HG03108 (cell line): ENCODE data around the gene PTPRM.

Experiments used
- ATAC-seq: cut with Tn5 transposase; IDR thresholded peaks from one replicate; pipeline ENCODE4 v1.9.1; 2021; ENCODE audit warnings: moderate library complexity; ENCODE audit not compliant: unreplicated experiment

PTPRM gene

DNA sequence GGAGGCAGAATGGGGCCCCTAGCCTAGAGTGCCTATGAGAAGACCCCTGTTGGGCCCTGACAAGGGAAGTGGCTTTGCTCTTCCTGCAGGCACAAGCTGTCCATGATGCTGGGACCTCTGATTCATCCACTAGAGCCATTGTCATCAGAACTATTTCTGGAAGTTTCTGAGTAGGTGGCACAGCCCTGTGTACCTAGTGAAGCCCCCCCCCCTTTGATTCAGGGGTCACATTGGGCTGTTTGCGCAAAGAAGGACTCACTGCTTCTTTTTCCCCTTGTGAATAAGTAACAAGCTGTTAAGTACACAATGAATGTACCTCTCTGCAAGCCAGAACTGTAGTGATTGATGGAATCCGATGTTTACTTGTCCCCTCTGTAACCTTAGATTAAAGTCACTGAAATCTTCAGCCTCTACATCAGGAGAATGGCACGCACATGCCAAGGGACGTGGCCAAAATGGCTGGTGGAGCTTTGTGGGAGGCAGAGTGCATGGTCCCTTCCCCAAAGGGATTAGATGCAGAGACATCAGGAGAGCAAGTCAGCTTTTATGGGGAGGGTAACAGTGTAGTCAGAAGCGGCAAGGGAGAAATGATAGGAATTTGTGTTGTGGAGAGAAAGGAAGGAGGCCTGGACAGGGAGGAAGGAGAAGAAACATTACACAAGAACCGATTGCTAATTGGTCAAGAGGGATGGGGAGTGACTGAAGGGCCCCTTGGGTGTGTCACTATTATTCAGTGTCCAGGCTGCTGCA is 774.5 kb downstream of the PTPRM start:
- no peak for ATAC-seq

DNA sequence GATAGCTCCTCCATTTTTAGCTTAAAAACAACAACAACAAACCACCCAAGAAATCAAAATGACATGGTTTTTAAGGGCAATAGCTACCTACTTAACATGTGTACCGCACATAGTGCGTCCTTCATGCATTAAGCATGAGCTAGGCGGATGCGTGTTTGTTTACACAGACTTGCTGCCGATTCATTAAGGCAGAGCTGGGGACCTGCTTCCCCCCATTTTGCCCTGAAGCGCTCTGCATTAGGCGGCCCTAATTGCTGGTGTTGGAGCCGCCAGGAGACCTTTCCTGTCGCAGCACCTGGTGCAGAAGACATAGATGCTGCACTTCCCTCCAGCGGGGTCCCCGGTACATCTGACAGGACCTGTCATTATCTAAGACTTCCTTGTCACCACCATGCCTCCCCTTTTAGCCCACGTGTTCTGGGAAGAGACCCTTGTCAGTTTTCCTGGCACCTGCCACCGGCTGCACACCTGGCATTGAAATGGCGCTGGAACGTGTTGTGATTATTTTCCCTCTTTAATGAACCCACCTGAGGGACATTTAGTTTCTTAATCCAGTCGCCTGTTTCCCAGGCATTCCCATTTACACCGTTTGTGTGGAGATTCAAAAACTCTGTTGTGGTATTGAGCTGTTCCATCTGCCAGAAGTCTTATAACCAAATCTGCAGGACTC is 781.1 kb downstream of the PTPRM start:
- no peak for ATAC-seq

DNA sequence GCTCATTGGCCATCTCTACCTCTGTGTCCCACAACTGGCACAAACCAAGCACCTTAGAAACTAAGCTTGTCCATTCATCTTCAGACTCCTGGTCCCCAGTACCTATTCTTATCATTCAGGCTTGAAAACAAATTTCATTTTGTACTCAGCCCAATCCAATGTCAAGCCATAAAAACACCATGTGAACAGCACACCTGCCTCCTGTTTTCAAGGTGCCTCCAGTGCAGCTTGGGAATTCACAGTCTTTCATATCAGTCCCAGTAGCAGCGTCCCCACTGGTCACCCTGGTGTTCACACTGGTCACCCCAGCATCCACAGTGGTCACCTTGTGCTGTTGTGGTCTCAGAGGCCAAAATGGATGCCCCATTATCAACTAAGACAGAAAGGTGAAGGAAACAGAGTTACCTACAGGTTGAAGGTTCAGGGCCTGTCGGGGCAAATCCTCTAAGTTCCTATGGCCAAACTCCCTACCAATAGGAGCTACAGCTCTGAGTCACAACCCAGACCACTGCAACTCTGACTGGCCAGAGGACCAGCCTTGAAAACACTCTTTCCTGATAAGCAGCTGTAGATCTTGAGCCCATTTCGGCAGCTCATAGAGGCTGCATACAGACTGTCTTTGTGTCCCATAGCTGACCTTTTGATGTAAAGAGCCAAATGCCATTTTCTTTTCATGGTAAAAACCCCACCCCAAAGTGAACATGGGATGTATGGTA is 782.6 kb downstream of the PTPRM start:
- ATAC-seq: no peak

DNA sequence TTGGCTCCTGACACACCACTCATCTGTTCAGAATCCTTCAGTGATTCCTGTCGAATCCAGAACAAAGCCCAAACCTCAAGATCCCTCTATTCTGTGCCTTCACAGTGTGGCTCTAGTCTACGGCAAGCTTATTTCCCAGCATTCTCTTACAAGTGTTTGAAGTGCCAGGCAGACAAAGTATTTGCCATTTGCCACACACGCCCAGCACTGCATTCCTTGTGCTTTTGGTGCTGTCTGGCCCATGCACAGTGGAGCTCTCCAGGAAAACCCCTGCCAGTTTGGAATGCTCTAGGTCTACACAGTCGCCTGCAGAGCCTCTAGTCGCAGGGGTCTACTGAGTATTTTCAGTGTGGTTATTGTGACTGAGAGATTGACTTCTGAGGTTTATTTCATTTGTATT is 783.5 kb downstream of the PTPRM start:
- no peak for ATAC-seq

DNA sequence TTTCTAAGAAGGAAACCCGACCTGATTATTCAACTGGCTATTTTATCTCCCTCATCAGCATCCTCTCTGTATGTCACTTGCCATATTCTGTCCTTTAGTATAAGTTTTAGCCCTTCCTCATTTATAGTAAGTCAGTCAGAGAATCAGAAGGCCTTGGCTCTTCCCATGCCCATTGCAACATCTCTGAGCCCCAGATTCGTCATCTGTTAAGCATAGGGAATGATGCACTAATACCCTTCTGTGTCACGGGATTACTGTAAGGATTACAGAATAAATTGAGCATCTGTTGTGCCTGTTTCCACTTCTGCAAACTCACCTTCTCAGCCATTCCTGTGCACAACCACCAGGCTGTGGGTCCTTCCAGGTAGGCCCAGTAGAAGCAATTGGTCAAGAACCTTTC is 784.0 kb downstream of the PTPRM start:
- no peak for ATAC-seq

DNA sequence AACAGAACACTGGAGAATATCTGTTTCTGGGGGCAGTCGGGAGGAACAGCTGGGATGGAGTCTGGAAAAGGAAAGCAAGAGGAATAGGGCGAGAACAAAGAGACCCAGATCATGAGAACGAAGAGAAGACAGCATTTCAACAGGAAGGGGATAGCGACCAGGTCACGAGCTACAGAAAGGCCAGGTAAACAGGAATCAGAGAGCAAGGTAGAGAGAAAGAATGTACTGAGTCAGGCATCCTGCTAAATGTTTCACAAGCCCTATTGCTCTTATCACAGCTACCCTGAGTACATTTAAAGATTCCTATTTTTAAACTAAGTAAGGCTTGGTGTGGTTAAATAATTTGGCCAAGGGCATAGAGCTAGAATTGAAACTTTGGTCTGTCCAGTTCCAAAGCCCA is 787.2 kb downstream of the PTPRM start:
- ATAC-seq: no peak

DNA sequence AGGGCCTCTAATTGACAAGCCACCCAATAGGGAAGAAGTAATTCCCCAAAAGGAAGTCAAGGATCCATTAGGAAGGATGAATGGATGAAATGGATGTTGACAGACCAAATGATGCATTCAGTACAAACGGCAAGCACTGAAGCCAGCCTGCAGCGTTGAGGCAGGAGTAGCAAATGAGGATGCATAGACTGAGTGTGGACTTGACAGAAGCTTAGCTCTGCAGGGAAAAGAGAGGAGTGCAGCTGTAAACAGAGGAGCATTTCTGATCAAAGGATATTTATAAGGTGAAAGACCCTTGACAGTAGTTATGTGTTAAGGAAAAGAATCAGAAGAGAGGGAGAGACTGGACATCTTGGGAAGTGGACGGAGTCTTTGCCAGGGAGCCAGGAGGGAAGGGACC is 788.9 kb downstream of the PTPRM start:
- ATAC-seq: no peak

DNA sequence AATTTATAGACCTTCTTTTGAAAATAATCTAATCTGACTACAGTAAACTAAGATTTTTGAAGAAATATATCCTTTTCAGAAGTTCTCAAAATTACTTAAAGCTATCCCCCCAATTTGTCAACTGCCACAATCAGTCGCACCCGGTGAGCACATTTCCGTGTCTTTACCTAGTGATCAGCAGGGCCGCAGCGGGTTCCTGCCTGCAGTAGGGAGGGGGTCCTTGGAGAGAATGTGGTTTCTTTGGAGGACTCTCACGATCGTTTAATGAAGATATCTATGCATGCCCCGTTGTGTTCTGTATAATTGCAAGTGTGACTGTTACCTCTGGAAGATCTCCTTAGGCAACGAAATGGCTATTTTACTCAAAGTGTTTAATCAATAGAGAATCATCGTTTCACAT is 790.2 kb downstream of the PTPRM start:
- ATAC-seq: no peak

DNA sequence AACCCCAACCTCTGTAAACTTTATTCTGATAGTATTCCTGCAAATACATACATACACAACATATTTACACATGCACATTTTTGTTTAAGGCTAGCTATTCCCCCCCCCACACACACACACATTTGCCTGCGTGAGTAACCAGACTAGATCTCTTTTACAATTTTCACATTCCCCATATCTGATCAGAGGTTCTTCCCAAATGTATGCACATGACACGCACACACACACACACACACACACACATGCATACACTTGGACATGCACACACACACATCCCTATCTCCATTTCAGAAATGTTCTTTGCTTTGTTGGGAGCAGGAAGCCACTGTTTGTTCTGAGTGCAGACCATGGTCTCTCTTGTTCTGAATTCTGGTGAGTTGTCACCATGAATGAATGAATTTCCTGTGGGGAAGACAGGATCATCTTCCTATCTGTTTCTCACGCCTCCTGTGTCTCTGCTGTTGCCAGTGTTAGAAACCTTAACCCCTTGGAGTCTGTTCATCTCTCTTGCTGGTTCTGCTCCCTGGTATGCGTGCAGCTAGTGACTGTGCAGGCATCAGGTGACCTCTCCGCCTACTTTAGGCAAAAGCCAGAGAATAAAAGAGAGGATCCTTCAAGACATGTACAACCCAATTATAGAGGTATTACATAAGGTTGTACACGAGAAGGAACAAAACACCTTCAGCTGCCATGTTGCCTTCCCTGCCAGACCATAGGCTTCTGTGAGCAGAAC is 791.1 kb downstream of the PTPRM start:
- no peak for ATAC-seq

DNA sequence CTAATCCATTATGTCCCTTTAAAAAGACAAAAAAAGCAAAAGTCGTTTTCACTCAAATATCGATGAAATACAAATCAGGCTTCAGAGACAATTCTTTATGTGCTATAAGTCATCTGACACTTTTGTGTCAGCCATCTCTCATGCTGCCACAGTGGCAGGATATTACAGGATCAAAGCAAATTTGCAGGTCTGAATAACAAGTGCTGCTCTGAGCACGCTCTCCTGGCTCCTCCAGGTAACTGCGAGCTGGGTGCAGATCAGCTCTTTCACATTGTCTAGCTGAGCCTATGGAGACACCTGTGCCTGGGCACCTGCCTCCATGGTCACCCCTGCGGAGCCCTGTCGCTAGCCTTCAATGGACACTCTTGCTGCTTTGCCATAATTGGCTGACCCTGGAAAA is 792.0 kb downstream of the PTPRM start:
- ATAC-seq: no peak

DNA sequence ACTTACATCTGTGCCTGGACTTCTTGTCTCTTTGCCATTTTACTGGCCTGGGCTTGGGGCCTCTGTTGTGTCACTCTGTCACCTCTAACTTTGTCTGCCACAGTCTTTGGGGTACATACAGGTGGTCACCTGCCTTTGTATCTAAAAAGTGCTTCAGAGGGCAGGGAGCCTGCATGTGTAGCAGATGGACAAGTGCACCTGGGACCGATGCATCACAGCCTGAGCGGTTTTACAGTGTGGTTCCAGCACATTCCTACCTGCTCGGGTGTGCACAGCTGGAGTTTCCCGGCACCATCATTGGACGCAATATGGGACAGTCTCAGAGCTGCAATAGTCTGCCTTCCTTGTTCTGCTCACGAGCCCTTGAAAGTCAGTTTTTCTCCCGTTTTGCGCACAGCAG is 792.4 kb downstream of the PTPRM start:
- no peak for ATAC-seq

DNA sequence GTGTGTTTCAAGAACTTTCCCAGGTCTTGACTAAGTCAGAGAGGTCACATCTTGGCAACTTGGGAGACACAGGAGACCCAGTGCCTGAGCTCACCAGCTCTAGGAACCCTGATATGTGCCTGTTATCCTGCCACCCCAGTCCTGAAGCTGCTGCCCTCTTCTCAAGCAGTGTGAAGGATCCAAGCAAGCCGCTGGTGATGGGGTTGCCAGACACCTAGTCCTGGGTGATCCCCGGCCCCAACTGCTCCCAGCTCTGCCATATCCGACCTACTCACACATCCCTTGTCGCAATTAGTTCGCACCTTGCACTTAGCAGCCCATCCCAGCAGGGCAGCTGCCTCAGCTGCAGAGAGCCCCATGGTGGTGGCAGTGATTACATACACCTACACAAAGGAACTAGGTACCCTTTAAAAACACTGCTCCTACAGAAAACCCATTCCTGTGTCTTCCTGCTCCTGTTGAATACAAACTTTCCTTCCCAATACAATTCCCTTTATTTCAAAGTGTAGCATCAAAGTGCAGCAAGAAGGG is 794.9 kb downstream of the PTPRM start:
- ATAC-seq: no peak

DNA sequence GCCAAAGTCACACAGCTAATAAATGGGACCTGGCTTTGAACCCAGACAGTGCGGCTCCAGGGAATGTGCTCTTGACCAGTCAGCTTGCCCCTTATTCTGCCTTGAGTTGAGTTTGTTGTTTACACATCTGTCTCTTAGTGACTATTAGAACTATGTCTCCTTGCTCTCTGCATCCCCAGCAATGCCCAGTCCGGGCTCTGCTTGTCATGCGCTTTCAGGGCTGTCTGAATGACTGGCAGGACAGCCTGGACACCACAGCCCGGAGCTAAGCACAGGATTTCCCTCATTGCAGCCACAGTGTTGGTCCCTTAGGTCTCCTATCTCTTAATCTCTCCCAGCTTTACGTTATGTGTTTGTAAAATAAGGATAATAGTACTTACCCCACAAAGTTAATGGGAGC is 795.7 kb downstream of the PTPRM start:
- ATAC-seq: no peak

DNA sequence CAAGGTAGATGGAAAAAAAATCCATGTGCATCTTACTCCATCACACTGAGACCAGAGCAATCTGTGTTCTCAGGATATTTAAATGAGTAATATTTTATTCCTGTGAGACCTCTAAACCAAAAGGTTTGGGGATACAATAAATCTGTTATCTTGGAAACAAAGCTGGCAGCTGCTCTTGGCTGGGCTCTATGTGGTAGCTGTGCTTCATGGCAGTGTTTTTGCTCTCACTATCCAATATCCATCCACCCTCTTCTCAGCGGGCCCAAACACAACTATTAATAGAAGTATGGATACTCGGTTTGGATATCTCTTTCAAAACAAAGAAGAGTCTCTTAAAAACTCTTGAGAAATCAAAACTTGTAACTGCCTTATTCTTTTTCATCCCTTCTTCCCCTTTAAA is 797.3 kb downstream of the PTPRM start:
- ATAC-seq: no peak

DNA sequence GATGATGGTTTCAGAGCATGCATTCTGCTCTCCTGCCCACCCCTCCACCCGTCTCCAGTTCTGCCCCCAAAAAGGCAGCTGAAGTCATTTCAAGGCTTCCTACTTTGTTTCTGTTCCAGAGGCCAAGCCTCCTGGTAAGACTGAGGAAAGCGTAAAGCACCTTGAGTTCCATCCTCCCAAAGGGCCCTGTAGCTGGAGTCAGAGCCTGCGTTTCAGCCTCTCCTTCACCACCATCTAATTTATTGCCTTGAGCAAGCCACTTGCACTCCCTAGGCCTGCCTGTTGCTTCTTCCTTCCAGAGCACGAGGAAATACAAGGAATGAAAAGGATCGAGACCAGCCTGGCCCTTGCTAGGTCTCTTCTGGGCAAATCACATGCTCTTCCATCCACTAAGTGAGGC is 797.9 kb downstream of the PTPRM start:
- ATAC-seq: no peak

DNA sequence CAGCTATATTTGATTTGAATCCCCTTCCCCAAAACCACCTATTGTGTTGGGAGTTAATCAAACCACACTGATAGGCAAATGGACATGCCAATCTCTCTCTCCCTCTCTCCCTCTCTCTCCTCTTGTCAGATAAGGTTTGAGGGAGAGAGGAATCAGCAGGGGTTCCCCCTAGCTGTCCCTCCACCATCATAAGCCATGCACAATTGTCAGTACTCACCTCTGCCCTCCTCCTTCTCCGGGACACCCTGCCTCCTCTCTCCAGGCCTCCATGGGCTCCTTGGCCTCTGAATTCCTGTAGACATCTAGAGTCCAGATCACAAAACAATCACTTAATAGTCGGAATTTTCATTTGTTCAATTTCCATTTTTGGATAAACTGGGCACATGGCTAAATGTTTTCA is 798.4 kb downstream of the PTPRM start:
- no peak for ATAC-seq

DNA sequence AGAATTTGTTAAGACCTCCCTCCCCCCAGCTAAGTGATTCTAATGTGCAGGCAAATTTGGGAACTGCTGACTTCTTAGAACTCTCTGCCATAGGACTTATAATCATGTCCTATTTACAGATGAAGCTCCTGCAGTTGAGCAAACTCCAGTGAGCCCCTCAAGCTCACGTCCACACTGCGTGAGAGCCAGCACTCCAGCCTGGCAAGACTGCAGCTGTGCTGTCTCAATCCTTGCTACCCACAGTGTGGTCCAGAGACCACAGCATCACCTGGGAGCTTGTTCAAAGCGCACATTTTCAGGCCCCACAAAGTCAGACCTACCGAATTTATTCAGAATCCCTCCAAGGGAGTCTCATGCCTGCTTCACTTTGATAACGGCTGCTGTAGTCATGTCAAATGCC is 799.0 kb downstream of the PTPRM start:
- ATAC-seq: no peak

DNA sequence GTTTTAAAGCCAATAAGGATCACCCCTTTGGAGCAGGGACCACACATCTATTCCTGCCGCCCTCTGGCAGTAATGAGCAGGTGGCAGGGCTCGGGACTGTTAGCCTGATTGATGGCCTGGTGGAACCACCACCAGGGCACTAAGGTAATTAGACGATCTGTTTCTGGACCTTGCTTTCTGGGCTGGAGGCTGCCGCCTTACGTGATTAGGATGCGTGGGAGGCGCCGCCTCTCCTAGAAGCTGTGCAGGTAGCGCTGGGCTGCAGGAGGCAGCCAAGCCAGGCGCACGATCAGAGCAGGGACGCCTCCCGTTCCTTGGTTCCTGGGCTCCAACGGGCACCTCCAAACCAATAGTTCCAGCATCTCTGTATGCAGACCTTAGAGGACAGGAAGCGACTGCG is 799.5 kb downstream of the PTPRM start:
- no peak for ATAC-seq

DNA sequence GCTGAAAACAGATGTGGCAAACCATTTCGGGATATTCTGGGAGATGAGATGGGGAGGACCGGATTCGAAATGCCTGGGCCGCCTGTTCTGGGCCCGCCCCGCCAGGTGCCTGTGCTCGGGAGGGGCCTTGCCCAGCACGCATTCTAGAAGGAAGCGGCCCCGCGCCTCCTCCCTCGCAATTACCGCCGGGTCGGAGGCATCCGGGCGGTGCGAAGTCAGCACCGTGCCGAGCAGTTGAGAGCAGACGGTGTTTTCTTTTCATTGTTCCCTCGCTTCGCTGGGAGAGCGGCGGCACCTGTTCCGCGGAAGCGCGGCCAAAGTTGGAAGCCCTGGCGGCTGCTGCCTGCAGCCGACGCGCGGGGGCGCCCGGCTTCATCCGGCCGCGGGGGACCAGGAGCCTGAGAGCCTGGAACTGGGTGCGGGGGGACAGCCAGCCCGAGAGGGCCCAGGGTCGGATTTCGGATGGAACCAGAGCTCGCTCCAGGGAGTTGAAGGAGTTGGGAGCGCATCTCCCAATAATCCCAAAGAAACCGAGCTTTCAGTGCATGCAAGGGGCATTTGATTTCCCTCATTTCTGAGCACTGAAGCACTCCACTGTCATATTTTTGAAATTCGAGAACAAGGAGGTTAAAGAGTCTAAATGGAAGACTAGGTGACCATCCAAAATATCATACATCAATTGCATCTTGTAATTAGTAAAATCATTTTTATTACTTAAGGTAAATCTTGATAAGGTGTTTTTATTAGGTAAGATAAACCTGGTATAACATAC is 800.3 kb downstream of the PTPRM start:
- no peak for ATAC-seq

DNA sequence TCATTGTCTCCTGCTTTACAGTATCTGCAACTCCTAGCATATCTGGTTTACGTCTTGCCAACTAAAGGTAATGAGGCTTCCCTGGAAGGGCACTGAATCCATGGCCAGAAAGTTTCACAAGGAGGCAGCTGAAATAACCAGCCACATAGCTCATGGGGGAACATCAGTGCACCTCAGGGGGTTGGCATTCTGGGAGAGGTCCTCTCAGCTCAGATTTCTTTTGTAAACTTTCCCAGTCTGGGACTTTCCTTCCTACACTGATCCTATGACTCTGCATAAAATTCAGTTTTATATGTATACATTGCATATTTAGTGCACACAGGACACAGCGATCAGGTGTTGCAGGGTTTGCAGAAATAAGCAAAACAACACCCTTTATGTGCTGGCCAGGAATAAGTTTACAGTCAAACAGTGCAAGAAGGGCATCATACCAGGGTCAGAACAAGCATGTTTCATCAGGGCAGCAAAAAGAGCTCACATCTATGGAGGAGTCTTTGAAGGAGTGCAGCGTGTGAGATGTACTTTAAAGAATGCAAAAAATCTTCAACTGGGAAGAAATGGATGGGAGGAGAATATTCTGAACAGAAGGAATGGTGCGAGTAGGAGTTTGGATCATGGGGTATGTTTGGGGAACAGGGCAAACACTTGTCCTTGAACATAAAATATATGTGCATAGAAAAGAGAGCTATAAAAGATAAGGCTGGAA is 801.5 kb downstream of the PTPRM start:
- ATAC-seq: no peak
